Gastrocnemius medialis (tissue), 4 donors: ENCODE data around the gene KLHL29.

Source experiments
- CTCF ChIP-seq, 5 experiments: fragments of 450-650 bp in 3 of 5; fragments of 200-600 bp in 2 of 5; sonication (generic) in 2 of 5; IDR thresholded peaks in 4 of 5; conservative IDR thresholded peaks in 1 of 5; 1 replicate in 4 of 5; 2 replicates in 1 of 5; pipeline ENCODE4 v1.5.1; 2016 to 2019; ENCODE audit warnings: antibody characterized with exemption in 5 of 5, mild to moderate bottlenecking in 3 of 5, moderate library complexity in 3 of 5
- POLR2A ChIP-seq, 2 donors: fragments of 450-650 bp; IDR thresholded peaks; one replicate each; pipeline ENCODE4 v1.6.1; 2017; ENCODE audit warnings: antibody characterized with exemption in 2 of 2, mild to moderate bottlenecking in 2 of 2, moderate library complexity in 2 of 2

GRCh38 chr2:23486684-23487075 lies 101.7 kb downstream of the KLHL29 start:
- no peak for TF ChIP-seq CTCF (IDR thresholded peaks at IDR 0.05 in 4 of 5, conservative IDR thresholded peaks at IDR 0.05 in 1 of 5)
- no peak for TF ChIP-seq POLR2A (IDR thresholded peaks at IDR 0.05)
